Stromal cell of bone marrow (primary cell): ENCODE results near the gene NPLOC4.
"Not testable (repeated sequence)": the region's sequence is repeated elsewhere in the genome, so short reads cannot be mapped to it uniquely, and the experiment has no call there.

Experiments used
- DNase-seq: peaks from one replicate; pipeline ENCODE4 v3.0.0-alpha.2; 2012; ENCODE audit warnings: low read depth

Gene NPLOC4

DNA sequence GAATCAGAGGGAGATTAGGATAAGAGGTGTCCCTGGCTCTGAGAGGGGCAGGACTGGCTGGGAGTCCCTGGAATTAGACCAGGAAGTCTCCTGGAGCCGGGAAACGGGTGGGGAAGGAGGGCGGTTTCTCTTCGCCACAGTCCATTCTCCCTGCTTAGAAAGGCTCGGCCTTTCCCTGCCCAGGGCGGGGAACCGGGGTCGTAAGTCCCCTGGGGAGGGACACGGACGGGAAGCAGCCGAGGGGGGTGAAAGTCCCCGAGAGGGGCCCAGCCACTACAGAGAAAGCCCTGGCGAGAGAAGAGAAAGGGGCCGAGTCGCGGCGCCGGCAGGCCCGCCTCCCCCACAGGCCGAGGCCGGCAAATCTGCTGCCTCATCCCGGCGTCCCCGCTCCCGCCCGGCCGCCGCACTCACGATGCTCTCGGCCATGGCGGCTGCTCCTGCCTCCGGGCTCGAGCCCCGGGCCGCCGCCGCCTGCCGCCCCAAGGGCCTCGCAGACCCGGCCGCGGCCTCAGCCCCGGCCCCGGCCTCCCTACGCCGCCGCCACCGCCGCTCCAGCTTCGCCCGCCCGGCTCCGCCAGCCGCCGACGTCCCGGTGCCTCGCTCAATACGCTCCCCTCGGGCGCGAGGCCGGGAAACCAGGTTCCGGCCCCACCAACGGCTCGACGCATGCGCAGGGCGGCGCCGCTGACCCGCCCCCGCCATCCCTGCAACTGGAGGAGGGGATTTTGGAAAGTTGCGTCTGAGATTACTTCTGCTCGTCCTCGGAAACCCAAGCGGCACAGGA lies at the start of gene NPLOC4, which contains the start of gene TSPAN10:
NPLOC4 (minus strand) TSS at position 608 of the 784 bp plus-strand sequence; CDS start at position 426, 182 bp downstream.
TSPAN10 (plus strand) TSS at position 692 of the 784 bp plus-strand sequence. CDS start 5,217 bp downstream, outside the sequence.
- peak; percentile 64 for DNase-seq

DNA sequence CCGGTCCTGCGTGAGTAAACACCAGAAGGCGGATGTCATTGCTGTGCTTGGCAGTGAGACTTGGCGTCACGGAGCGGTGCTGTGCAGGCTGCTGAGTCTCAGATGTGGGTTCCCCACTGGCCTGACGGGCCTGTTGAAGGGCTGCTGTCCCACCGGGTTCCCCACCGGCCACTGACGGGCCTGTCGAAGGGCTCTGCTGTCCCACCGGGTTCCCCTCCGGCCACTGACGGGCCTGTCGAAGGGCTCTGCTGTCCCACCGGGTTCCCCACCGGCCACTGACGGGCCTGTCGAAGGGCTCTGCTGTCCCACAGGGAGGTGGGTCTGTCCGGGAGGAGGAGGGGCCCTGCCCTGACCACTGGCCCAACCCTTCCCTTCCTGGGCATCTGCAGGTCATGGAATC lies 49.7 kb upstream of the NPLOC4 start:
- no peak for DNase-seq

DNA sequence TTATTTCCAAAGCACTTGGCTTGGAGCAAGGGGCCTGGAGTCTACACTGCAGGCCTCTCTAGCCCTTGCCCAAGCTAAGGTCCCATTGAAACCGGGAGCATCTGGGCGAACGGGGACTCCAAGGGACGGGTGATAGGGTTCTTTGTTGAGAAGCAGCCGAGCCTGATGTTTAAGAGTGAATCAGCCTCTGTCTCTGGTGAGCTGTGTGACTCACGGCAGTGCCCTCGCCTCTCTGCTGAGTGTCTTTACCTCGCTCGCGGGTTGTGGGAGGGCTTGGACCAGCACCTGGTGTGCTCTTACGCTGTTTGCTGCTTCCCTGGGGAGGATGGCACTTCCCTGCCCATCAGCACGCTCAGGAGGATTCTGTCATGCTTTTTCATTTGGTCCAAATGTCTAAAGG lies 48.2 kb upstream of the NPLOC4 start:
- no peak for DNase-seq

GRCh38 chr17:81684442-81684911 lies 47.6 kb upstream of the NPLOC4 start:
- DNase-seq, result peak; percentile 83

GRCh38 chr17:81683584-81684441 lies 46.9 kb upstream of the NPLOC4 start, which contains the start of the genes ARL16 and HGS:
Gene ARL16 (minus strand): TSS chr17:81683797. CDS start chr17:81683753, 44 bp downstream.
Gene HGS (plus strand): TSS chr17:81684011. CDS start chr17:81684067, 56 bp downstream.
- DNase-seq, result peak; percentile 98

DNA sequence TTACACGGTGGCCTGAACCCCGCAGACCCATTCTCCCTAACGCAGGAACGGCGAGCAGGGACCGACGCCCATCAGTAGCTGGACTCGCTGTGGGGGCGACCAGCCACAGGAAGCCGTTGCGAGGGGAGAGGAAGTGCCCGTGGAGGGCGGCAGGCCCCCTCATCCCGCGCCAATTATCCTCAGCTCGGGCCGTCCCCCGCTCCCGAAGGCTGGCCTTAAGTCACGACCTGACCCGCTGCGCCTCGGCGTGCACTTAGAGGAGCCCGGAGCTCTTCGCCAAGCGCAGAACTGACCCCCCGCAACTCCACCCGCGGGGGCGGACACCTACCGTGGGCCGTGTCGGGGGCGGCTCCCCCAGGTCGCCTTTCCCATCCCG lies 46.3 kb upstream of the NPLOC4 start:
- DNase-seq, result no peak

- no peak for DNase-seq
Measured at GRCh38 chr17:81682565-81683207, 45.8 kb upstream of the NPLOC4 start.

DNA sequence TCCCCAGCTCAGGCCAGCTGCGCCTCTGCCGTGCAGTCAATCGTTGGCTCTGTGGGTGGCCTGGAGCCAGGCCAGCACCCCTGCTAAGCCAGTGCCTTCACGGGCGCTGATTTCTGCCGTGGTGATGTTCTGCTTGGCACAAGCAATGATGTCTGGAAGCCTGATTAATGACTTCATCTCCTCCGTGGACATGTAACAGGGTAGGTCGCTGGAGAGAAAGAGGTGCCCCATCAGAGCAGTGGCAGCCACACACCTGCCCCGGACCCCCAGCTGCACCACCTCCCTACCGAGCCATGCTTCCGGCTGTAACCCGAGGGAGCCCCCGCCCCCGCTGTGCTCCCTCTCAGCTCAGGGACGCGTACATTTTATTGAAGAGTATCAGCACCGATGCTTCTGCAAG lies 44.8 kb upstream of the NPLOC4 start:
- DNase-seq, result no peak

DNA sequence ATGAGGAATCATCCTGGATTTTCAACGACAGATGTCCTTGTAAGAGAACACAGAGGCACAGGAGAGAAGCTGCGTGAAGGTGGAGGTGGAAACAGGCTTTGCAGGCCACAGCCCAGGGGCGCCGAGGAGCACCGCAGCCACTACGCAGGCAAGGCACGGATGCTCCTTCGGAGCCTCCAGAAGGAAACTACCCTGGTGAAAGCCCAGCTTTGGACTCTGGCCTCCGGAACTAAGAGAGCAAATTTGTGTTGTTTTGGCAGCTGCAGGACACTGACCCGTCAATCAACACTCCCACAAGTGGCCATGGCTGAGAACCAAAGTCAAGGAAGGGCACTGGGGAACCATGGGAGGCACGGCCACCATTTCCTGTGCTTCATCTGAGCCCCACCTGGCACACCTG lies 43.2 kb upstream of the NPLOC4 start:
- no peak for DNase-seq

GRCh38 chr17:81676906-81677305 lies 40.0 kb upstream of the NPLOC4 start:
- no peak for DNase-seq

GRCh38 chr17:81675515-81676221 lies 38.8 kb upstream of the NPLOC4 start:
- not testable (repeated sequence) for DNase-seq

GRCh38 chr17:81673561-81674258 lies 36.8 kb upstream of the NPLOC4 start:
- DNase-seq, result no peak

DNA sequence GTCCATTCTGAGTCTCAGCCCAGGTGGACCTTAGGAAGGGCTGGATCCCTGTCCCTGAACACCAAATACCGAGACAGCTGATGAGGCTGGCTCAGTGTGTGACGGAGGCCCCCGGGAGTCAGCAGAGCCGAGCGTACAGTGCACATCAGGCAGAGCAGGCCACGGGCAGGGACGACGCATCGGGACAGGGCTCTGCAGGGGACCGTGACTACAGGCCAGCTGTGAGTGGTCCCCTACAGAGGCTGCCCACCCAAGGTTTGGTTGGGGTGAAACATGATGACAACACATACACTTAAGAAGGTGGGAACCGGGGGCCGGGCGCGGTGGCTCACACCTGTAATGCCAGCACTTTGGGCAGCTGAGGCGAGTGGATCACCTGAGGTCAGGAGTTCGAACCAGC lies 36.0 kb upstream of the NPLOC4 start:
- DNase-seq, result no peak

- no peak for DNase-seq
Measured at GRCh38 chr17:81672504-81672903, 35.6 kb upstream of the NPLOC4 start.

- no peak for DNase-seq
Measured at GRCh38 chr17:81667754-81668153, 30.8 kb upstream of the NPLOC4 start.

DNA sequence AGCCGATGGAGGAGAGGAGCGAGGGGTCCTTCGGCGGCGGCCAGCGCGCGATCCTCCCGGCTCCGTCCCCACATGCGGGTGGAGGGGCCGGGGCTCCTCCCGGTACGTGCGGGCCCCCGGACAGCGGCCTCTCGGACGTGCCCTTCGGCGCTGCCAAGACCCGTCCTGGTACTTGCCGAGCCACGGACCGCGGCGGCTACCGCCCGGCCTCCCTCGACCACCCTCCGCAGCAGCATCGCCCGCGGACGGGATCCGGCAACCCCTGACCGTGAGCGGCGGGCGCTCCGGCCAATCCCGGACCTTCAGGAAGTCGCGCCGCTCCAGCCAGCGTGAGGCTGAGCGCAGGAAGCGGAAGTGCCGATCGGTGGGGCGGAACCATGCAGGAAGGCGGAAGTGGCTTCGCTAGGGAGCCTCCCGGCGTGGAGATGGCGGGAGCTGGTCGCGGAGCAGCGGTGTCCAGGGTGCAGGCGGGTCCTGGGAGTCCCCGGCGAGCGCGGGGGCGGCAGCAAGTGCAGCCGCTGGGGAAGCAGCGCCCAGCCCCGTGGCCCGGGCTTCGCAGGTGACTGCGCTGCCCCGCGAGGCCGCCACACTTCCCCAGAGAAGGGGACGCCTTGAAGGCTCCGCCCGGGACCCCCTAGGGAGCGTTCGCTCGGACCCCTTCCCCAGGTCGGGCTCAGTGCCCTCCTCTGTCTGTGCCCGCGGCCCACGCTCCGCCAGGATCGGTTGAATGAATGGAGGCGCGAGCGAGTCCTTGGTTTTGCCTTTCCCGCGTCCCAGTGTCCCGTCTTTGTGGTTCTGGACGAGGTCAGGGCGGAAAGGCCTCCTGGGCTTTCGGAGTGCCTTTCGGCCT lies 29.7 kb upstream of the NPLOC4 start, which contains the start of the genes CCDC137 and OXLD1:
CCDC137 (plus strand) TSS at position 396 of the 850 bp plus-strand sequence; CDS start at position 426, 30 bp downstream.
OXLD1 (minus strand) TSS at position 264 of the 850 bp plus-strand sequence; CDS start at position 236, 28 bp downstream.
- DNase-seq, result peak; percentile 92

- DNase-seq, result no peak
Measured at GRCh38 chr17:81666092-81666341, 29.1 kb upstream of the NPLOC4 start.

GRCh38 chr17:81665205-81666091 lies 28.5 kb upstream of the NPLOC4 start:
- DNase-seq, result no peak

DNA sequence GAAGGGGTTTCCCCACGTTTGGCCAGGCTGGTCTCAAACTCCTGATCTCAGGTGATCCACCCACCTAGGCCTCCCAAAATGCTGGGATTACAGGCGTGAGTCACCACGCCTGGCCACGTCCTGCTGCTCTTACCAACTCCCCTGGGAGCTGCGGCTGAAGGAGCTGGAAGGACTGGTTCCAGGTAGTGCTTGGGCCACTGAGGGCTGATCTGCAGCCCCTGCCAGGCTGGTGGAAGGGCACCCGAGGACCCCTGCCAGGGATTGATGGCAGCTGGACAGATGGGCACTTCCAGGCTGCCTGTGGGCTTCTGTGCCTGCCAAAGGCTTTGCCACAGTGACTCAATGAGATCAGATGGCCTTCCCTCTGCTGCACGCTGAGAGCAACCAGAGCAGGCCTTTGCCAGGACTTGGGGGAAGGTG lies 27.1 kb upstream of the NPLOC4 start:
- no peak for DNase-seq
